Bronchial epithelial cell (primary cell): ENCODE data around the gene NUMA1. TPM values are rescaled to one million over a fixed set of nuclear protein-coding genes. Genes with fewer than 3 reads are reported as not detected.

ENCODE experiments used
- DNase-seq: peaks from one replicate; pipeline ENCODE4 v3.0.0-alpha.2; 2010; ENCODE audit warnings: low read depth
- FAIRE-seq: peaks from 2 replicates; lab custom pipeline; 2011; peaks lifted over from hg19 to GRCh38; lab: Jason Lieb, UNC
- H3K27me3 ChIP-seq: 2 replicates; pipeline ENCODE4 v1.5.1; 2011; ENCODE audit warnings: low read length; ENCODE audit not compliant: control insufficient read depth, insufficient read depth
- H3K36me3 ChIP-seq: 2 replicates; pipeline ENCODE4 v1.5.1; 2011; ENCODE audit warnings: low read length; ENCODE audit not compliant: control insufficient read depth, insufficient read depth
- H3K4me3 ChIP-seq: 2 replicates; pipeline ENCODE4 v1.5.1; 2011; ENCODE audit warnings: mild to moderate bottlenecking, low read depth, low read length, control low read depth
- CTCF ChIP-seq: IDR thresholded peaks from 2 replicates; pipeline ENCODE4 v1.5.1; 2011; ENCODE audit warnings: mild to moderate bottlenecking, moderate library complexity, low read length, control low read depth, inconsistent platforms; ENCODE audit not compliant: insufficient read depth, severe bottlenecking
- total RNA-seq: library from RNA; depleted of rRNA; stranded (reverse); fragments of >200 nt; gene quantifications from 2 replicates; pipeline ENCODE4 v1.2.1, GENCODE V29; 2014

The NUMA1 gene
- total RNA-seq, 1 donor from 2014 or later, result 52.7 TPM

- Histone ChIP-seq H3K27me3 (no peaks in the 10 kb centered on the region), H3K4me3 (peak overlapping the region; percentile 70), H3K36me3 (peaks cover 29% of the 10 kb centered on the region)
- DNase-seq (no peak), FAIRE-seq (no peak)
- no peak for TF ChIP-seq CTCF
These were observed 21.8 kb upstream of the NUMA1 start for GRCh38 chr11:72102162-72102561.

- no peak overlapping the region for H3K4me3 ChIP-seq
- DNase-seq (no peak), FAIRE-seq (no peak)
- H3K36me3 ChIP-seq, result peaks cover 30% of the 10 kb centered on the region
- no peaks in the 10 kb centered on the region for H3K27me3 ChIP-seq
- TF ChIP-seq CTCF, result no peak
These were observed 20.1 kb upstream of the NUMA1 start for GRCh38 chr11:72100462-72100861.

- H3K36me3 ChIP-seq, result peaks cover 32% of the 10 kb centered on the region
- TF ChIP-seq CTCF, result no peak
- H3K4me3 ChIP-seq, result no peak overlapping the region
- H3K27me3 ChIP-seq, result no peaks in the 10 kb centered on the region
- DNase-seq, result no peak
- no peak for FAIRE-seq
These were observed 19.7 kb upstream of the NUMA1 start for GRCh38 chr11:72100009-72100408.

GRCh38 chr11:72098741-72099140 lies 18.4 kb upstream of the NUMA1 start:
- H3K4me3 ChIP-seq, result no peak overlapping the region
- DNase-seq (no peak), FAIRE-seq (no peak)
- no peaks in the 10 kb centered on the region for H3K27me3 ChIP-seq
- TF ChIP-seq CTCF, result no peak
- H3K36me3 ChIP-seq, result peaks cover 34% of the 10 kb centered on the region

GRCh38 chr11:72091292-72091691 lies 10.9 kb upstream of the NUMA1 start:
- DNase-seq (peak; percentile 56), FAIRE-seq (no peak)
- H3K4me3 ChIP-seq, result no peak overlapping the region
- H3K27me3 ChIP-seq, result no peaks in the 10 kb centered on the region
- TF ChIP-seq CTCF, result peak; percentile 80
- peaks cover 14% of the 10 kb centered on the region for H3K36me3 ChIP-seq

- H3K36me3 ChIP-seq, result peaks cover 13% of the 10 kb centered on the region
- no peaks in the 10 kb centered on the region for H3K27me3 ChIP-seq
- TF ChIP-seq CTCF, result no peak
- DNase-seq (no peak), FAIRE-seq (no peak)
- H3K4me3 ChIP-seq, result no peak overlapping the region
These were observed 7.9 kb upstream of the NUMA1 start for GRCh38 chr11:72088076-72088808.
